ENCODE results near the gene RXRB.

Gene RXRB

GRCh38 chr6:33204415-33205190 lies 4.1 kb upstream of the RXRB start, which contains the start of gene HSD17B8:
TSS of gene HSD17B8 (plus strand) at chr6:33204655. CDS start at chr6:33204669, 14 bp downstream.
- H3K27me3 ChIP-seq (ENCODE audit: insufficient read depth, low read length): no peaks in the 10 kb centered on the region
- H3K4me3 ChIP-seq (ENCODE audit: low read depth, low read length): peak within 1 kb of the TSS; percentile 70
- H3K79me2 ChIP-seq (ENCODE audit: control insufficient read depth, insufficient read depth, low read length, unreplicated experiment): peaks cover 38% of the 10 kb centered on the region
- peaks cover 51% of the 10 kb centered on the region for H3K4me1 ChIP-seq (ENCODE audit: control insufficient read depth, insufficient read depth, low read length, unreplicated experiment)
- H3K36me3 ChIP-seq (ENCODE audit: insufficient read depth, low read length): peaks cover 15% of the 10 kb centered on the region; the same call in 1 of the 2 replicates
- peak within 1 kb of the TSS; percentile 90 for H3K27ac ChIP-seq (ENCODE audit: low read depth, low read length)
- H2AFZ ChIP-seq (ENCODE audit: low read length, unreplicated experiment): no peak within 1 kb of the TSS

- no peak overlapping the region for H2AFZ ChIP-seq (ENCODE audit: low read length, unreplicated experiment)
- no peaks in the 10 kb centered on the region for H3K27me3 ChIP-seq (ENCODE audit: insufficient read depth, low read length)
- peaks cover 51% of the 10 kb centered on the region for H3K4me1 ChIP-seq (ENCODE audit: control insufficient read depth, insufficient read depth, low read length, unreplicated experiment)
- H3K27ac ChIP-seq (ENCODE audit: low read depth, low read length): peak overlapping the region; percentile 13; the same call in 1 of the 2 replicates
- peaks cover 43% of the 10 kb centered on the region for H3K79me2 ChIP-seq (ENCODE audit: control insufficient read depth, insufficient read depth, low read length, unreplicated experiment)
- H3K4me3 ChIP-seq (ENCODE audit: low read depth, low read length): peak overlapping the region; percentile 70
- peaks cover 15% of the 10 kb centered on the region; the same call in 1 of the 2 replicates for H3K36me3 ChIP-seq (ENCODE audit: insufficient read depth, low read length)
These were observed 3.6 kb upstream of the RXRB start for GRCh38 chr6:33204165-33204414.

- Histone ChIP-seq H3K27me3 (ENCODE audit: insufficient read depth, low read length) (no peaks in the 10 kb centered on the region), H3K4me1 (ENCODE audit: control insufficient read depth, insufficient read depth, low read length, unreplicated experiment) (peaks cover 55% of the 10 kb centered on the region), H2AFZ (ENCODE audit: low read length, unreplicated experiment) (no peak overlapping the region), H3K79me2 (ENCODE audit: control insufficient read depth, insufficient read depth, low read length, unreplicated experiment) (peaks cover 47% of the 10 kb centered on the region), H3K36me3 (ENCODE audit: insufficient read depth, low read length) (peaks cover 15% of the 10 kb centered on the region; the same call in 1 of the 2 replicates), H3K27ac (ENCODE audit: low read depth, low read length) (peak overlapping the region; percentile 13; the same call in 1 of the 2 replicates), H3K4me3 (ENCODE audit: low read depth, low read length) (peak overlapping the region; percentile 70)
These were observed 3.1 kb upstream of the RXRB start for GRCh38 chr6:33203443-33204164.

DNA sequence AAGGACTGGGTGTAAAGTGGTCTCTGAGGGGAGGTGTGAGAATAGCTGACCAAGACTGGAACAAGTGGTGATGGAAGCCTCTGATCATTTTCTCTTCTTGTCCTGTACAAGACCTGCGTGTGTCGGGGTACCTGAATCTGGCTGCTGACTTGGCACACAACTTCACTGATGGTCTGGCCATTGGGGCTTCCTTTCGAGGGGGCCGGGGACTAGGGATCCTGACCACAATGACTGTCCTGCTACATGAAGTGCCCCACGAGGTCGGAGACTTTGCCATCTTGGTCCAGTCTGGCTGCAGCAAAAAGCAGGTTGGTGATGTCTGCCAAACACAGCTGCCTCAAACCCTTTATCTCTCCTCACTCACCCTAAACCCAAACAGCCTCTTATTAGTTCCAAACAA lies 2.3 kb upstream of the RXRB start:
- H3K36me3 ChIP-seq (ENCODE audit: insufficient read depth, low read length): peaks cover 15% of the 10 kb centered on the region; the same call in 1 of the 2 replicates
- peaks cover 62% of the 10 kb centered on the region for H3K4me1 ChIP-seq (ENCODE audit: control insufficient read depth, insufficient read depth, low read length, unreplicated experiment)
- no peak overlapping the region for H2AFZ ChIP-seq (ENCODE audit: low read length, unreplicated experiment)
- no peaks in the 10 kb centered on the region for H3K27me3 ChIP-seq (ENCODE audit: insufficient read depth, low read length)
- peaks cover 47% of the 10 kb centered on the region for H3K79me2 ChIP-seq (ENCODE audit: control insufficient read depth, insufficient read depth, low read length, unreplicated experiment)
- peak overlapping the region; percentile 99 for H3K4me3 ChIP-seq (ENCODE audit: low read depth, low read length)
- no peak overlapping the region for H3K27ac ChIP-seq (ENCODE audit: low read depth, low read length)

DNA sequence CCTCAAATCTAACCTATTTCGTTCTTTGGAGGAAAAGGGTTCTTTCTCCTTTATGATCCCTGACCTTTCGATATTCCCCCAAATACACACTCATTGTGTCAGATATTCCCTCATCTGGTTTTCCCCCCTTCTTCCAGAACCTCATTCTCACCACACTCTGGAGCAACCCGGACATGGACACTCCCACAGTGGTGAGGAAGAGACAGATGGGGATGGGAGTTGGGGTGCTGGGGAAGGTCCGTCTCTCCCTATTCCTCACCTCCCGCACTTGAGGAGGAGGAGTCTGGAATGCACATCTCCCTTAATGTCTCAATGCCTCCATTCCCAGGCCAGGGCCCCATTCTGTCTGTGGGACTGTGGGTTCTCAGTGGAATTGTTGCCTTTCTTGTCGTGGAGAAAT lies 1.5 kb upstream of the RXRB start:
- Histone ChIP-seq H3K4me1 (ENCODE audit: control insufficient read depth, insufficient read depth, low read length, unreplicated experiment) (peaks cover 58% of the 10 kb centered on the region), H3K4me3 (ENCODE audit: low read depth, low read length) (peak overlapping the region; percentile 99), H3K27ac (ENCODE audit: low read depth, low read length) (peak overlapping the region; percentile 94; the same call in 1 of the 2 replicates), H3K27me3 (ENCODE audit: insufficient read depth, low read length) (no peaks in the 10 kb centered on the region), H3K79me2 (ENCODE audit: control insufficient read depth, insufficient read depth, low read length, unreplicated experiment) (peaks cover 47% of the 10 kb centered on the region), H2AFZ (ENCODE audit: low read length, unreplicated experiment) (no peak overlapping the region), H3K36me3 (ENCODE audit: insufficient read depth, low read length) (peaks cover 15% of the 10 kb centered on the region; the same call in 1 of the 2 replicates)

GRCh38 chr6:33201147-33201545 lies 681 bp upstream of the RXRB start:
- peak overlapping the region; percentile 87 for H2AFZ ChIP-seq (ENCODE audit: low read length, unreplicated experiment)
- H3K27ac ChIP-seq (ENCODE audit: low read depth, low read length): peak overlapping the region; percentile 94
- peaks cover 47% of the 10 kb centered on the region for H3K79me2 ChIP-seq (ENCODE audit: control insufficient read depth, insufficient read depth, low read length, unreplicated experiment)
- peaks cover 15% of the 10 kb centered on the region; the same call in 1 of the 2 replicates for H3K36me3 ChIP-seq (ENCODE audit: insufficient read depth, low read length)
- peak overlapping the region; percentile 99 for H3K4me3 ChIP-seq (ENCODE audit: low read depth, low read length)
- H3K4me1 ChIP-seq (ENCODE audit: control insufficient read depth, insufficient read depth, low read length, unreplicated experiment): peaks cover 50% of the 10 kb centered on the region
- H3K27me3 ChIP-seq (ENCODE audit: insufficient read depth, low read length): no peaks in the 10 kb centered on the region

GRCh38 chr6:33199687-33200218 lies 712 bp downstream of the RXRB start:
- H3K27ac ChIP-seq (ENCODE audit: low read depth, low read length): peak overlapping the region; percentile 94
- H3K4me3 ChIP-seq (ENCODE audit: low read depth, low read length): peak overlapping the region; percentile 99
- H3K36me3 ChIP-seq (ENCODE audit: insufficient read depth, low read length): peaks cover 25% of the 10 kb centered on the region; the same call in 1 of the 2 replicates
- no peaks in the 10 kb centered on the region for H3K27me3 ChIP-seq (ENCODE audit: insufficient read depth, low read length)
- H2AFZ ChIP-seq (ENCODE audit: low read length, unreplicated experiment): peak overlapping the region; percentile 91
- peaks cover 37% of the 10 kb centered on the region for H3K4me1 ChIP-seq (ENCODE audit: control insufficient read depth, insufficient read depth, low read length, unreplicated experiment)
- peaks cover 47% of the 10 kb centered on the region for H3K79me2 ChIP-seq (ENCODE audit: control insufficient read depth, insufficient read depth, low read length, unreplicated experiment)

DNA sequence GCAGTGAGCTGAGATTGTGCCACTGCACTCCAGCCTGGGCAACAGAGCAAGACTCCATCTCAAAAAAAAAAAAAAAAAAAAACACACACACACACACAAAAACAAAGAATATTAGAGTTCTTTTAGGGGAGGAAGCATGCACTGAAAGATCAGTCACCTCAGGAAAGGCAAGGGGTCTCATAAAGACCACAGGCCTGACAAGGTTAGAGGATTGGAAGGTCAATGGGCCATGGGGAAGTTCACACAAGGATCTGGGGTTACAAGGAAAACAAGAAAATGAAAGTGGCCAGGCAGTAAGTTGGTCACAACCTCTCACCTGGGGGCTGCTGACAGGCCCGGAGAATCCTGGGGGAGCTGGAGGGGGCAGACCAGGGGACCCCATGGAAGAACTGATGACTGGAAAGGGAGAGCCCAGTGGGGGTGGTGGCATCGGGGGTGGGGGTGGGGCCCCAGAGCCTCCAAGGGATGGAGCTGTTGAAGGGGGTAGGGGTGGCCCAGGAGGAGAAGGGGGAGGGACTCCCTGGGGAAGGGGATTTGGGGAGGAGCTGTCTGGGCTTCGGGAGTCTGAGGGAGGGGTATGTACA lies 1.5 kb downstream of the RXRB start:
- no peak overlapping the region for H2AFZ ChIP-seq (ENCODE audit: low read length, unreplicated experiment)
- no peak overlapping the region for H3K27ac ChIP-seq (ENCODE audit: low read depth, low read length)
- H3K27me3 ChIP-seq (ENCODE audit: insufficient read depth, low read length): no peaks in the 10 kb centered on the region
- H3K36me3 ChIP-seq (ENCODE audit: insufficient read depth, low read length): peaks cover 31% of the 10 kb centered on the region; the same call in 1 of the 2 replicates
- peak overlapping the region; percentile 99 for H3K4me3 ChIP-seq (ENCODE audit: low read depth, low read length)
- peaks cover 45% of the 10 kb centered on the region for H3K79me2 ChIP-seq (ENCODE audit: control insufficient read depth, insufficient read depth, low read length, unreplicated experiment)
- peaks cover 30% of the 10 kb centered on the region for H3K4me1 ChIP-seq (ENCODE audit: control insufficient read depth, insufficient read depth, low read length, unreplicated experiment)

GRCh38 chr6:33198159-33198852 lies 2.2 kb downstream of the RXRB start:
- peaks cover 26% of the 10 kb centered on the region for H3K4me1 ChIP-seq (ENCODE audit: control insufficient read depth, insufficient read depth, low read length, unreplicated experiment)
- no peak overlapping the region for H3K27ac ChIP-seq (ENCODE audit: low read depth, low read length)
- peaks cover 31% of the 10 kb centered on the region; the same call in 1 of the 2 replicates for H3K36me3 ChIP-seq (ENCODE audit: insufficient read depth, low read length)
- no peak overlapping the region for H2AFZ ChIP-seq (ENCODE audit: low read length, unreplicated experiment)
- no peaks in the 10 kb centered on the region for H3K27me3 ChIP-seq (ENCODE audit: insufficient read depth, low read length)
- no peak overlapping the region; the same call in 1 of the 2 replicates for H3K4me3 ChIP-seq (ENCODE audit: low read depth, low read length)
- H3K79me2 ChIP-seq (ENCODE audit: control insufficient read depth, insufficient read depth, low read length, unreplicated experiment): peaks cover 38% of the 10 kb centered on the region
